ENCODE results near the gene PES1. TPM values are rescaled to one million over a fixed set of nuclear protein-coding genes. Genes with fewer than 3 reads are reported as not detected.

The PES1 gene
- total RNA-seq (2022; extraction: Qiagen RNA extraction; ENCODE audit: low read depth): 101 to 120 TPM (median 110 TPM) in 5 replicates

DNA sequence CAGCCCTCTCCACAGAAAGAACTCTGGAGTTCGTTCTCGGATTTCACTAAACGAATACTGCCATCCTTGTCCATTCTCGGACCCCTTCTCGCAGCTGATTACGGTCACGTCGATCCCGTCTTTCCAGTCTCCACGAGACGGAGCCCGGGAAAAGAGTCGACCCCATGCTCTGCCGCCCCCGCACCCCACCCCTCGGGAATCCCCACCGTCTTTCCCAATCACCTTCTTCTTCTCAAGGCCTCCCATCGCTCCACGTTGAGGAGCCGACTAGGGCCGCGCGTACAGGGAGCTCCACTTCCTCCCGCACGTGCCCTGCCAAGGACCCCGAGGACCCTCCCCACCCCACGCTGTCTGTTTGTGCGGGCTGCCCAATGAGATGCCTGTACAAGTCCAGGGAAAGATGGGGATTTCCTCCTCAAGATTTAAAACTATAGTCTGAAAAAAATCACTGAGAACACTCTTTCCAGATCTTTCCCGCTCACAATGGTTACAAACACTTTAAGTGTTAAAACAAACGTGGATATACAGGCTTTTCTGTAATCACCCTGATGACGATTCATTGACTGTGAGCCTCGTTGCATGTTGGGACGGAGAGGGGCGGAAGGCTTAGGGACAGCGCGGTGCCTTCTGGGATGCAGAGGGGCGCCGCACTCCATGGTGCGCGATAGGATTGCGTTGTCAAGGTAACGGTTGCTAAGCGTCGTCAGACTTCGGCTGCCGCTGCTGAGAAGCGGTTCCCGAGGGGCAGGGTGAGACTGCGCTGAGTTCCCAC, at the start of gene PES1:
Gene PES1, minus strand, starts transcription at position 323 of the 772 bp plus-strand sequence. Its CDS starts 77 bp downstream, at position 246.

DNA sequence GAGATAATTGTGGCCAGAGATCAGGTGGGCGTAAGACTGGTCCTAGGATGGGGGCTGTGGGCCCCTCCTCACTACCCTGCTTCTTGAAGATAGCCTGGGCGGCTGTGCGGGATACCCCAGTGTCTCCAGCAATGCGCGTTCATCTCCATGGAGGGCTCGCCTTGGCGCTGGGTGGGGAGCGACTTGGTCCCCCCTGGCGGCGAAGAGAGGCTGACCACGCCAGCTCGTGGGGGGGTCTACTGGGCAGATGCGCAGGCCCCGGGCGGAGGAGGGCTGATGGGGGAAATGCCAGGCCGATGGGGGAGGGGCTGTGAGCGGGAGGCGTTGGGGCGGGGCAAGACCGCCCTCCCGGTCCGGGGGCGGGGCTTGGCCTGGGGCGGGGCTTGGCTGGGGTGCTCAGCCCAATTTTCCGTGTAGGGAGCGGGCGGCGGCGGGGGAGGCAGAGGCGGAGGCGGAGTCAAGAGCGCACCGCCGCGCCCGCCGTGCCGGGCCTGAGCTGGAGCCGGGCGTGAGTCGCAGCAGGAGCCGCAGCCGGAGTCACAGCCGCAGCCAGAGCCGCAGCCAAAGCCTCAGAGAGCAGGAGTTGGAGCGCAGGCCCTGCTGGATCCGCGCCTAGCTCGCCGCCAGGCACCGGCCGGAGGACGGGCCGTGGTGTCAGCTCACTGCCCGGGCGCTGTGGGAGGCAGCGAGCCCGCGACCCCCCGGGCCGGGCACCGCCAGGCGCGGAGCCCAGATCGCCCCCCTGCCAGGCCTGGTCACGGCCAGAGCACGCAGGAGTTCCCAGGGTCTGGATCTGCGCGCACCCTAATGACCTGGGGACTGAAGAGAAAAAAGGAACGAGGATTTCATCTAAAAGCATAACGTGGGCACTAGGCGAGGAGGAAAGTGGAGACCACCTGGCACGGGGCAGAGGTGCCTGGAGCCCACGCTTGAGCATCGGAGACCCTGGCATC, 43.8 kb upstream of the PES1 start, which contains the start of gene SLC35E4:
Gene SLC35E4, plus strand, starts transcription at position 509 of the 953 bp plus-strand sequence. CDS start 670 bp downstream, outside the sequence.

DNA sequence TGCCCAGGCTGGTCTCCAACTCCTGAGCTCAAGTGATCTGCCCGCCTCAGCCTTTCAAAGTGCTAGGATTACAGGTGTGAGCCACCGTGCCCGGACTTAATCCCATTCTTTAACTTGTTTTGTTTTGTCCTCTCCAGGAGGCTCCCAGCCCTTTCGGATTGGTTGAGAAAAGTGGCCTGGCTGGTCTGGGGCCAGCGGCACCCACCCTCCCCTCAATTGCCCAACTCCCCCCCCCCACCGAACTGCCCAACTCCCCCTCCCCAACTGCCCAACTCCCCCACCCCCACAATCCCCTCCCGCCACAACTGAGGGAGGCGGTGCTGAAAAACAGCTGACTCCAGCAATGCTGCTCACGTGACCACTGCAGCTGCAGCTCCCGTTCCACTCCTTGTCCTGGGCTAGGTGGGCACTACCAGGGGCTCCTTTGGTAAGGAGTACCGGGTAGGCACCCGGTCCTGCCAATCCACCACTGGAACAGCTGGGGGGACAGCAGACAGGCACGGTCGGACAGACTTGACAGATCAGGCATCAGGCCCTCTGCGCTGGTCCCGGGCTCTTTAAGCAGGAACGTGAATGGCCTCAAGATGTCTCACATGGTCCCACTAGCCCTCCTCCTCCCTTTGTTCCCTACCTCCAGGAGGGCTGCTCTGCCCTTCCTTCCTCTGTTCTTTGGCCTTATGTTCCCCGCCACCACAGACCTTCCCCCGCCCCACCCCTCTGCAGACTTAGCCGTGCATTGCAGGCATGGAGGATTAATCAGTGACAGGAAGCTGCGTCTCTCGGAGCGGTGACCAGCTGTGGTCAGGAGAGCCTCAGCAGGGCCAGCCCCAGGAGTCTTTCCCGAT, 15.0 kb upstream of the PES1 start, which contains the start of gene TCN2:
Gene TCN2, plus strand, starts transcription at position 720 of the 845 bp plus-strand sequence. CDS start 158 bp downstream, outside the sequence.

DNA sequence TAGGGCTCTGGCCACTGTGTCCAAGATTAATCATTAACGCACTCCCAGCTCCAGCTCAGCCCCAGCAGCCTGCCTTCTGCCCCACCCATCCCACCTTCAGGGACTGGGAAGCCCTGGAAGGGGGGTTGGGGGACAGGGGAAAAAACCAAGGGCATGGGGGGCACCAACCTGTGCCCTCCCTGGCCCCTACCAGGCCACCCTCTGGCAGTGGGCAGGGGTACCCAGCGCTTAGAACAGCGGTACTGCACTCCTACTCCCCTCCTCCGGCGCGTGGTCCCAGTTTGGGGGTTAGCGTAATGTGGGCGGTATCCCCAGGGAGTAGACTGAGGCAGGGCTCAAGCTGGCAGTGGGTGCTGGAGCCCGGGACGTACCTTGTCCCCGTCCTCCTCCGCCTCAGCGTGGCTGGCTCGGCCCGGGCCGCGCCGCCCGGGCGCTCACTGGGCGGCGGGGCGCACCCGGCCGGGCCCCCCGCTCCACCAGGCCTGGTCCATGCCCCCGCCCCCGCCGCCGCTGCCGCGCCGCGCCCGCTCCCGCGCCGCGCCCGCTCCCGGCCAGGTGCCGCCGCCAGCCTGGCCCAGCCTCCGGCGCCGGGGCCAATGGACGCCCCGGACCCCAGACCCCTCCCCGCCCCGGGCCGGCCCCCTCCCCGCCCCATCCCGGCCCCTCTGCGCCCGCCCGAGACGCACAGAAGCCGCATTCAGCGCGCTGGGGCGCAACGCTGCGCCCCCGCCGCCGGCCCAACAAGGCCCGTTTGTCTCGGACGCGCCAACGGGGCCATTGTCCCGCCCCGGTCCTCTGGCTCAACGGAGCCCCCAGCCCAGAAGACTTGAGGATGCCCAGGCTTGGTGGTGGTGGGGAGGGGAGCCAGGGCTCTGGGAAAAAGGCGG, 17.4 kb downstream of the PES1 start, which contains the start of gene GAL3ST1:
Gene GAL3ST1, minus strand, starts transcription at position 571 of the 887 bp plus-strand sequence. CDS start 17,273 bp downstream, outside the sequence.

DNA sequence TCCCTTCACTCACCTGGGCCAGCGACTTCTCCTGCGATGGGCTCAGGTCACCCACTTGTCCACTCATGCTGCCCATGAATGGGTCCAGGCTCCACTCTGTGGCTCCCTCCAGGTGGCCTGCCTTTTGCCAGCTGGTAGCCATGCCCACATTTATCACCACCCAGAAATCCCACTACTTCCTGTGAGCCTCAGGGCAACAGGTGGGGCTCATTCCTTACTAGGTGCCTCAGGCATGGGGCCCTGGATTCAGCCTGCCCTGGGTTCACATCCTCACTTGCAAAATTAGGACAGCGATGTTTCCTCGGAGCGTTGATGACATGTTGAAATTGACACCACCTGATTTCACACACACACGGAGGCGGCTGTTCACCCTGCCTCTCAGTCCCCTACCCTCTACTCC, 45.1 kb downstream of the PES1 start, which contains the start of gene SEC14L6:
Gene SEC14L6, minus strand, starts transcription at position 126 of the 400 bp plus-strand sequence. Its CDS starts 59 bp downstream, at position 67.

Other genes starting within 250 kb of the PES1 start
- gene SF3A1, start 235.0 kb downstream of the PES1 start, total RNA-seq (2022; extraction: Qiagen RNA extraction; ENCODE audit: low read depth): 36.7 to 65.3 TPM (median 62.9 TPM) in 5 replicates
- 2.1 to 3.1 TPM (median 2.6 TPM) in 5 replicates for gene CCDC157, start 234.9 kb downstream of the PES1 start, total RNA-seq (2022; extraction: Qiagen RNA extraction; ENCODE audit: low read depth)
- gene RNF215, start 204.5 kb downstream of the PES1 start, total RNA-seq (2022; extraction: Qiagen RNA extraction; ENCODE audit: low read depth): 14.5 to 24.8 TPM (median 20.4 TPM) in 5 replicates
- 61.0 to 82.5 TPM (median 72.6 TPM) in 5 replicates for gene SEC14L2, start 194.9 kb downstream of the PES1 start, total RNA-seq (2022; extraction: Qiagen RNA extraction; ENCODE audit: low read depth)
- 66.1 to 80.9 TPM (median 72.1 TPM) in 5 replicates for gene MTFP1, start 166.1 kb downstream of the PES1 start, total RNA-seq (2022; extraction: Qiagen RNA extraction; ENCODE audit: low read depth)
- 0.07 TPM in 1 of 5 replicates, not detected in the others for gene SEC14L3, start 119.9 kb downstream of the PES1 start, total RNA-seq (2022; extraction: Qiagen RNA extraction; ENCODE audit: low read depth)
- gene SEC14L4, start 86.2 kb downstream of the PES1 start, total RNA-seq (2022; extraction: Qiagen RNA extraction; ENCODE audit: low read depth): 4.1 to 6.3 TPM (median 5.9 TPM) in 5 replicates
- not detected in 5 replicates for gene SEC14L6, start 45.2 kb downstream of the PES1 start, total RNA-seq (2022; extraction: Qiagen RNA extraction; ENCODE audit: low read depth)
- gene GAL3ST1, start 17.2 kb downstream of the PES1 start, total RNA-seq (2022; extraction: Qiagen RNA extraction; ENCODE audit: low read depth): 7.1 to 10.6 TPM (median 9.9 TPM) in 5 replicates
- 4.7 to 5.8 TPM (median 5.3 TPM) in 5 replicates for gene TCN2, start 15.3 kb upstream of the PES1 start, total RNA-seq (2022; extraction: Qiagen RNA extraction; ENCODE audit: low read depth)
- 5.4 to 7.7 TPM (median 7.0 TPM) in 5 replicates for gene SLC35E4, start 43.9 kb upstream of the PES1 start, total RNA-seq (2022; extraction: Qiagen RNA extraction; ENCODE audit: low read depth)
- gene DUSP18, start 76.0 kb upstream of the PES1 start, total RNA-seq (2022; extraction: Qiagen RNA extraction; ENCODE audit: low read depth): 3.7 to 5.4 TPM (median 5.0 TPM) in 5 replicates
- gene OSBP2, start 103.0 kb upstream of the PES1 start, total RNA-seq (2022; extraction: Qiagen RNA extraction; ENCODE audit: low read depth): 8.9 to 11.4 TPM (median 9.8 TPM) in 5 replicates

Measured in A549 treated with GW870086 at 1 μM for 4 hours (cell line).